SHP77 treated with DMSO at 0.1 percent for 48 hours (cell line): ENCODE results near the gene SLC15A4.

ENCODE experiments used
- DNase-seq: peaks from one replicate; lab custom pipeline; 2025; lab: John Stamatoyannopoulos, UW

SLC15A4 gene

GRCh38 chr12:128794661-128795529 is 28.9 kb downstream of the SLC15A4 start:
- no peak for DNase-seq

GRCh38 chr12:128793701-128794100 is 30.1 kb downstream of the SLC15A4 start:
- DNase-seq: no peak

GRCh38 chr12:128792881-128793280 is 30.9 kb downstream of the SLC15A4 start:
- no peak for DNase-seq

- DNase-seq: no peak
These were observed 31.4 kb downstream of the SLC15A4 start for GRCh38 chr12:128792398-128792797.

GRCh38 chr12:128791395-128792322 is 32.1 kb downstream of the SLC15A4 start:
- no peak for DNase-seq

GRCh38 chr12:128790653-128791373 is 32.9 kb downstream of the SLC15A4 start:
- DNase-seq: no peak

- DNase-seq: no peak
These were observed 33.5 kb downstream of the SLC15A4 start for GRCh38 chr12:128790221-128790620.

- no peak for DNase-seq
These were observed 34.3 kb downstream of the SLC15A4 start for GRCh38 chr12:128789356-128789929.

GRCh38 chr12:128787827-128788226 is 35.9 kb downstream of the SLC15A4 start:
- DNase-seq: no peak

- no peak for DNase-seq
These were observed 36.9 kb downstream of the SLC15A4 start for GRCh38 chr12:128786741-128787391.

- DNase-seq: no peak
These were observed 39.6 kb downstream of the SLC15A4 start for GRCh38 chr12:128784030-128784760.

- no peak for DNase-seq
These were observed 40.6 kb downstream of the SLC15A4 start for GRCh38 chr12:128783129-128783574.

- no peak for DNase-seq
These were observed 43.9 kb downstream of the SLC15A4 start for GRCh38 chr12:128779901-128780300.

GRCh38 chr12:128772249-128772648 is 51.5 kb downstream of the SLC15A4 start:
- DNase-seq: no peak

GRCh38 chr12:128771681-128772080 is 52.1 kb downstream of the SLC15A4 start:
- no peak for DNase-seq

GRCh38 chr12:128767518-128767917 is 56.2 kb downstream of the SLC15A4 start:
- no peak for DNase-seq

GRCh38 chr12:128766738-128767501 is 56.8 kb downstream of the SLC15A4 start:
- DNase-seq: no peak

GRCh38 chr12:128763395-128763794 is 60.4 kb downstream of the SLC15A4 start:
- no peak for DNase-seq

- no peak for DNase-seq
These were observed 62.4 kb downstream of the SLC15A4 start for GRCh38 chr12:128761379-128761790.

- DNase-seq: no peak
These were observed 68.2 kb downstream of the SLC15A4 start for GRCh38 chr12:128755566-128755965.
